ENCODE measurements around the gene ADGRF5. TPM values are rescaled to one million over a fixed set of nuclear protein-coding genes. Genes with fewer than 3 reads are reported as not detected.
"Not testable (repeated sequence)": the region's sequence is repeated elsewhere in the genome, so short reads cannot be mapped to it uniquely, and the experiment has no call there.

Gene ADGRF5
- total and polyA plus RNA-seq, 7 donors, result 14.3 to 58.0 (median 21.2) TPM

- Histone ChIP-seq H3K4me3 (no peak overlapping the region), H3K4me1 (no peaks in the 10 kb centered on the region), H3K9me3 (peaks cover 5% of the 10 kb centered on the region), H3K27me3 (ENCODE audit: insufficient read depth in 3 of 3, low read length in 2 of 3) (no peaks in the 10 kb centered on the region), H3K36me3 (ENCODE audit: insufficient read depth in 1 of 2, low read depth in 1 of 2) (no peaks in the 10 kb centered on the region), H3K27ac (no peak overlapping the region)
- intact Hi-C loops (cut with DNase I), result no loop called here
- TF ChIP-seq CTCF (IDR thresholded peaks at IDR 0.05), result no peak
- ATAC-seq, result no peak
- DNase-seq, result no peak
- WGBS, 3 donors, result 97 to 98% (median 98%) methylated on average over 2 of the region's 2 CpGs
These were observed 83.7 kb downstream of the ADGRF5 start for GRCh38 chr6:46838033-46838432.

GRCh38 chr6:46834991-46835390 lies 86.7 kb downstream of the ADGRF5 start:
- not testable (repeated sequence) for ATAC-seq, H3K27ac ChIP-seq

GRCh38 chr6:46834257-46834916 lies 87.4 kb downstream of the ADGRF5 start:
- H3K9me3 ChIP-seq; ATAC-seq; H3K27me3 ChIP-seq (ENCODE audit: insufficient read depth in 3 of 3, low read length in 2 of 3); intact Hi-C loops (cut with DNase I); H3K4me3 ChIP-seq; H3K36me3 ChIP-seq (ENCODE audit: insufficient read depth in 1 of 2, low read depth in 1 of 2); DNase-seq; H3K27ac ChIP-seq; H3K4me1 ChIP-seq: not testable (repeated sequence)
- WGBS, 3 donors, result 56 to 64% (median 57%) methylated on average over 7 of the region's 7 CpGs

More at GRCh38 chr6:46834991-46835390, 86.7 kb downstream of the ADGRF5 start:
- H3K27me3 ChIP-seq (ENCODE audit: insufficient read depth in 3 of 3, low read length in 2 of 3); H3K36me3 ChIP-seq (ENCODE audit: insufficient read depth in 1 of 2, low read depth in 1 of 2); DNase-seq; H3K9me3 ChIP-seq; H3K4me1 ChIP-seq; H3K4me3 ChIP-seq; intact Hi-C loops (cut with DNase I): not testable (repeated sequence)
- 96 to 100% (median 96%) methylated on average over 2 of the region's 2 CpGs for WGBS, 3 donors

- Histone ChIP-seq H3K36me3 (ENCODE audit: insufficient read depth in 1 of 2, low read depth in 1 of 2) (no peaks in the 10 kb centered on the region), H3K27ac (no peak overlapping the region), H3K9me3 (no peaks in the 10 kb centered on the region), H3K27me3 (ENCODE audit: insufficient read depth in 3 of 3, low read length in 2 of 3) (no peaks in the 10 kb centered on the region), H3K4me3 (no peak overlapping the region), H3K4me1 (no peaks in the 10 kb centered on the region)
- 76 to 91% (median 85%) methylated on average over 3 of the region's 3 CpGs for WGBS, 3 donors
- no peak for DNase-seq
- intact Hi-C loops (cut with DNase I), result no loop called here
- ATAC-seq, result no peak
- TF ChIP-seq CTCF (IDR thresholded peaks at IDR 0.05), result no peak
These were observed 88.9 kb downstream of the ADGRF5 start for GRCh38 chr6:46832816-46833215.

GRCh38 chr6:46828939-46829338 lies 92.8 kb downstream of the ADGRF5 start:
- DNase-seq (no peak), ATAC-seq (no peak)
- Histone ChIP-seq H3K4me1 (no peaks in the 10 kb centered on the region), H3K36me3 (ENCODE audit: insufficient read depth in 1 of 2, low read depth in 1 of 2) (no peaks in the 10 kb centered on the region), H3K4me3 (no peak overlapping the region), H3K27ac (no peak overlapping the region), H3K27me3 (ENCODE audit: insufficient read depth in 3 of 3, low read length in 2 of 3) (no peaks in the 10 kb centered on the region), H3K9me3 (no peaks in the 10 kb centered on the region)
- intact Hi-C loops (cut with DNase I), result no loop called here
- 54 to 68% (median 62%) methylated on average over 2 of the region's 2 CpGs for WGBS, 3 donors
- no peak for TF ChIP-seq CTCF (IDR thresholded peaks at IDR 0.05)

GRCh38 chr6:46821458-46821881 lies 100.3 kb downstream of the ADGRF5 start:
- no peaks in the 10 kb centered on the region for H3K36me3 ChIP-seq (ENCODE audit: insufficient read depth in 1 of 2, low read depth in 1 of 2)
- H3K9me3 ChIP-seq, result no peaks in the 10 kb centered on the region
- DNase-seq, result no peak
- H3K27me3 ChIP-seq (ENCODE audit: insufficient read depth in 3 of 3, low read length in 2 of 3), result no peaks in the 10 kb centered on the region
- no peak overlapping the region for H3K4me3 ChIP-seq
- H3K27ac ChIP-seq, result no peak overlapping the region
- ATAC-seq, result no peak
- intact Hi-C loops (cut with DNase I), result no loop called here
- no peak for TF ChIP-seq CTCF (IDR thresholded peaks at IDR 0.05)
- H3K4me1 ChIP-seq, result no peaks in the 10 kb centered on the region
- 76 to 88% (median 86%) methylated on average over 4 of the region's 4 CpGs for WGBS, 3 donors
